Left colon (tissue), 2 donors: ENCODE results near the gene CFAP157. TPM values are rescaled to one million over a fixed set of nuclear protein-coding genes. Genes with fewer than 3 reads are reported as not detected.
"Not testable (repeated sequence)": the region's sequence is repeated elsewhere in the genome, so short reads cannot be mapped to it uniquely, and the experiment has no call there.

ENCODE experiments used
- ATAC-seq: fragments of 200-7000 bp; cut with Tn5 transposase; one replicate; pipeline ENCODE4 v1.9.1; 2020; ENCODE audit warnings: mild to moderate bottlenecking, moderate library complexity
- DNase-seq, 2 donors: peaks; one replicate each; pipeline ENCODE4 v3.0.0-alpha.2; 2020
- intact Hi-C, 2 donors: fragments of 100-400 bp; cut with DNase I in 1 of 2; cut with micrococcal nuclease in 1 of 2; formaldehyde crosslinking; loops; one replicate each; pipeline versions ENCODE4 v1.11.2 to v1.14.0; 2022; cut with DNase I, micrococcal nuclease
- total RNA-seq, 2 donors: library from RNA; stranded (reverse); fragmentation: NEBNext Ultra II Directional; extraction: Animal tissue kit (Norgen Biotek cat#: 25700); gene quantifications; one replicate each; pipeline ENCODE4 v1.2.1, GENCODE V29; 2021
- donor health status: DM: no; HTN: no; CAD: no.
- donor health status: DM: yes; HTN: yes; CAD: no.

The CFAP157 gene
- total RNA-seq, 2 donors from 2014 or later: 0.14 TPM; not detected in 1

- intact Hi-C loops: no loop called here
- ATAC-seq: no peak
Measured at GRCh38 chr9:127749090-127749787, 42.5 kb downstream of the CFAP157 start.

GRCh38 chr9:127751269-127752054, 44.7 kb downstream of the CFAP157 start:
- DNase-seq (peak in 1 of 2 donors; percentile 45), ATAC-seq (peak; percentile 63)
- intact Hi-C loops: no loop called here

More at GRCh38 chr9:127749090-127749787, 42.5 kb downstream of the CFAP157 start:
- no peak for DNase-seq

GRCh38 chr9:127753148-127753547, 46.4 kb downstream of the CFAP157 start:
- DNase-seq (no peak), ATAC-seq (no peak)
- intact Hi-C loops: no loop called here

GRCh38 chr9:127753622-127754021, 46.8 kb downstream of the CFAP157 start:
- intact Hi-C loops: no loop called here
- no peak for DNase-seq
- no peak for ATAC-seq

- intact Hi-C loops: no loop called here
- DNase-seq (no peak), ATAC-seq (peak; percentile 48)
Measured at GRCh38 chr9:127754099-127755060, 47.6 kb downstream of the CFAP157 start.

- DNase-seq (no peak), ATAC-seq (no peak)
- intact Hi-C loops: no loop called here
Measured at GRCh38 chr9:127755061-127756060, 48.6 kb downstream of the CFAP157 start.

- DNase-seq (no peak), ATAC-seq (no peak)
- intact Hi-C loops: no loop called here
Measured at GRCh38 chr9:127756233-127756632, 49.4 kb downstream of the CFAP157 start.

- intact Hi-C loops, ATAC-seq, DNase-seq: not testable (repeated sequence)
Measured at GRCh38 chr9:127756776-127757175, 50.0 kb downstream of the CFAP157 start.

GRCh38 chr9:127758843-127759242, 52.1 kb downstream of the CFAP157 start:
- intact Hi-C loops: no loop called here
- ATAC-seq (no peak), DNase-seq (no peak)

GRCh38 chr9:127761061-127761460, 54.3 kb downstream of the CFAP157 start:
- DNase-seq (no peak), ATAC-seq (no peak)
- intact Hi-C loops: no loop called here

GRCh38 chr9:127761491-127761956, 54.7 kb downstream of the CFAP157 start:
- intact Hi-C loops: no loop called here
- ATAC-seq (no peak), DNase-seq (no peak)

GRCh38 chr9:127762111-127762676, 55.4 kb downstream of the CFAP157 start:
- intact Hi-C loops: no loop called here
- ATAC-seq: no peak
- no peak for DNase-seq

GRCh38 chr9:127763918-127764384, 57.2 kb downstream of the CFAP157 start:
- DNase-seq (peak in 1 of 2 donors; percentile 66), ATAC-seq (peak; percentile 76)
- intact Hi-C loops: no loop called here

- intact Hi-C loops: no loop called here
- ATAC-seq: no peak
- no peak for DNase-seq
Measured at GRCh38 chr9:127765418-127765817, 58.6 kb downstream of the CFAP157 start.
